Thyroid gland (tissue), 4 donors: ENCODE data around the gene PDCL2.

ENCODE experiments used
- POLR2A ChIP-seq, 2 donors: fragments of 450-650 bp; IDR thresholded peaks; one replicate each; pipeline ENCODE4 v1.6.1; 2017; ENCODE audit warnings: antibody characterized with exemption in 2 of 2, mild to moderate bottlenecking in 2 of 2, moderate library complexity in 1 of 2
- TF ChIP-seq, protein P1 (sequence below), 6 experiments: fragments of 200-600 bp in 3 of 6; fragments of 450-650 bp in 3 of 6; sonication (generic) in 3 of 6; IDR thresholded peaks; one replicate each; pipeline ENCODE4 v1.5.1; 2016 to 2019; ENCODE audit warnings: antibody characterized with exemption in 6 of 6, mild to moderate bottlenecking in 2 of 6, inconsistent platforms in 1 of 6, moderate library complexity in 1 of 6

DNA sequence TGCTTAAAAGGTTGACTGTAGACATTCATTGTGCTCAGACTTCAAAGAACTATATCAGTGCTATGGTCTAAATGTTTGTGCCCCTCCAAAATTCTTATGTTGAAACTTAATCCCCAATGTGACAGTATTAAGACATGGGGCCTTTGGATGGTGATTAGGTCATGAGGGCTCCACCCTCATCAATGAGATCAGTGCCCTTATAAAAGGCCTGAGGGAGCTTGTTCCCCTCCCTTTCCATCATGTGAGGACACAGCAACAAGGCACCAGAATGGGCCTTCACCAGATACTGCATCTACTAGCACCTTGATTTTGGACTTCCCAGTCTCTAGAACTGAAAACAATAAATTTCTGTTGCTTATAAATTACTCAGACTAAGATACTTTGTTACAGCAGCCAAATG lies 73.6 kb downstream of the PDCL2 start:
- TF ChIP-seq, protein P1, sequence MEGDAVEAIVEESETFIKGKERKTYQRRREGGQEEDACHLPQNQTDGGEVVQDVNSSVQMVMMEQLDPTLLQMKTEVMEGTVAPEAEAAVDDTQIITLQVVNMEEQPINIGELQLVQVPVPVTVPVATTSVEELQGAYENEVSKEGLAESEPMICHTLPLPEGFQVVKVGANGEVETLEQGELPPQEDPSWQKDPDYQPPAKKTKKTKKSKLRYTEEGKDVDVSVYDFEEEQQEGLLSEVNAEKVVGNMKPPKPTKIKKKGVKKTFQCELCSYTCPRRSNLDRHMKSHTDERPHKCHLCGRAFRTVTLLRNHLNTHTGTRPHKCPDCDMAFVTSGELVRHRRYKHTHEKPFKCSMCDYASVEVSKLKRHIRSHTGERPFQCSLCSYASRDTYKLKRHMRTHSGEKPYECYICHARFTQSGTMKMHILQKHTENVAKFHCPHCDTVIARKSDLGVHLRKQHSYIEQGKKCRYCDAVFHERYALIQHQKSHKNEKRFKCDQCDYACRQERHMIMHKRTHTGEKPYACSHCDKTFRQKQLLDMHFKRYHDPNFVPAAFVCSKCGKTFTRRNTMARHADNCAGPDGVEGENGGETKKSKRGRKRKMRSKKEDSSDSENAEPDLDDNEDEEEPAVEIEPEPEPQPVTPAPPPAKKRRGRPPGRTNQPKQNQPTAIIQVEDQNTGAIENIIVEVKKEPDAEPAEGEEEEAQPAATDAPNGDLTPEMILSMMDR (IDR thresholded peaks at IDR 0.05): no peak
- TF ChIP-seq POLR2A (IDR thresholded peaks at IDR 0.05): no peak
